DMS114 treated with DMSO at 0.1 percent for 48 hours (cell line): ENCODE results near the gene EHD4.

Experiments
- DNase-seq: peaks from one replicate; lab custom pipeline; 2025; ENCODE audit not compliant: unreplicated experiment; lab: John Stamatoyannopoulos, UW

The EHD4 gene

DNA sequence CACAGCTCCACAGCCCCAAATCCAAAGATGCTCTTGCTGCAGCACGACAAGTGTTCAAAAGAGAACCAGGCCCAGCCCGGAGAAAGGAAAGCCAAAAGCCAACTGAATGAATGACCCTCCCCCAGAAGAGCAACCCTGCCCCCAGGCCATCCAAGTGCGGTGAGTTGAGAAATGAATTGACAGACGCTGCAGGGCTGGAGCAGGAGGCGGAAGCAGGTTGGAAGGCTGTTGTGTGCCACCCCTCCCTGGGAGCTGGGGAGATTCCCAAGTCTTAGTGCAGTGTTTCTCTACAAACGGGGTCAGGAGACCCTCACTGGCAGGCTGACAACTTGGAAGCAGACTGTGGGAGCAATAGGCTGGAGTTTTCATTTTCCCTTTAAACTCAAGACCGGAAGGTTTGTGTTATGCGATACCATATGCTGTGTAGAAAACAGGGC lies 75.0 kb downstream of the EHD4 start:
- DNase-seq: no peak

GRCh38 chr15:41896566-41896965 lies 75.8 kb downstream of the EHD4 start:
- DNase-seq: no peak

DNA sequence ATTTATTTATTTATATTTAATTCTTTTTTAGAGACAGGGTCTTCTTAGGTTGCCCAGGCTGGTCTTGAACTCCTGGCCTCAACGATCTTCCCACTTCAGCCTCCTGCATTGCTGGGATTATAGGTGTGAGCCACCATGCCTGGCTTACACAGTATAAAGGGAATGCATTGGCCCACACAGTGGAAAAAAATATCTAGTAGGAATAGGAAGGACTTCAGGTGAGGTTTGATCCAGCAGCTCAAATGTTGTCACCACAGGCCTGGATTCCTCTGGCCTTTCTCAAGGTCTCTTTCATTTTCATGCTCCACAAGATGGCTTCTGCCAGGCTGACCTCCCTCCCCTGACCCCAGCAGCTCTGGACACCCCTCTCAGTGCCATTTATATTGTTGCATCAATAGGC lies 76.4 kb downstream of the EHD4 start:
- DNase-seq: no peak

GRCh38 chr15:41895491-41895890 lies 76.9 kb downstream of the EHD4 start:
- DNase-seq: no peak

- DNase-seq: no peak
Measured at GRCh38 chr15:41894791-41895463, 77.4 kb downstream of the EHD4 start.

DNA sequence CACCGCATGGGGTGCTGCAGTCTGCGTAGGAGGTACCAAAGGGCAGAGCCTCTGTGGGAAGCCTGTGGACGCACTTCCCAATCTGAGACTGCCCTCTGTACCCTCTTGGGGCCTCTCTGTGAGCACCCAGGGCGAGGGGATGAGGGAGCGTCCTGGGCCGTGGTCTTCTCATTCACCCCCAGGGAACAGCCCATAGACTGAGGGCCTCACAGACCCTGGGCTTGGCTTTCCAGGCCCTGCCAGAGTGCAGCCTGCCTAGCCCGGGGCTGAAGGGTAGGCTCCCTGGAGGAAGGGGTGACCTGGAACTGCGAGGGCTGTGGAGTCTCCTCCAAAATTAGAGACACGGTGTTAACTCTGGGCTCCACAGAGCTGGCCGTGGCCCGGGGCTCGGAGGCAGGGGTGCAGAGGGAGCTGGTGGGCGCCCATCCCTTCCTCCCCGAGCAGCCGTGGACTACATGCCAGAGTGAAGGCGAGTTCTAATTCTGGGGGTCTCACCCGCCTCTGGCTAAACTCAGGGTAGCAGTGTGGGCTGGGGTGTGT lies 78.0 kb downstream of the EHD4 start:
- DNase-seq: no peak

- DNase-seq: no peak
Measured at GRCh38 chr15:41893422-41894250, 78.7 kb downstream of the EHD4 start, which contains the start of gene SPTBN5. TSS of gene SPTBN5 (minus strand) at chr15:41894053. CDS start at chr15:41893497, 556 bp downstream.

- DNase-seq: no peak
Measured at GRCh38 chr15:41892621-41893421, 79.5 kb downstream of the EHD4 start.

DNA sequence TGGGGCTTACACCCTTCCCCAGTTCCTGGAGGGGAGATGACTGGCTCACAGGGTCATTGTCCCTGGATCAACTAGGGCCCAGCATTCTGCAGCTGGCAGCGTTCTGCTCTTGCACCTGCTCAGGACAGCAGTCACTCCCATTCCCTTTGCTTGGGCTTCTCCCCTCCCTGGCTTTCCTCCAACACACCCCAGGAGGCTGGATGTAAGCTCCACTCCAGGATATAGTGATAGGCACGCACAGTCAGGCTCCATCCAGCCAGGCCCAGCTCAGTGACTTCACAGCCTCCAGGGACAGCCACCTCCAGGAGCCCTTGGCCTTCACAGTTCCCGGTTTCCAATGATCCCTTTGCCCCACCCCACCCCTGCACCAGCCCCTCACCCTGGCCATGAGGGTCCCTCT lies 80.4 kb downstream of the EHD4 start:
- no peak for DNase-seq

DNA sequence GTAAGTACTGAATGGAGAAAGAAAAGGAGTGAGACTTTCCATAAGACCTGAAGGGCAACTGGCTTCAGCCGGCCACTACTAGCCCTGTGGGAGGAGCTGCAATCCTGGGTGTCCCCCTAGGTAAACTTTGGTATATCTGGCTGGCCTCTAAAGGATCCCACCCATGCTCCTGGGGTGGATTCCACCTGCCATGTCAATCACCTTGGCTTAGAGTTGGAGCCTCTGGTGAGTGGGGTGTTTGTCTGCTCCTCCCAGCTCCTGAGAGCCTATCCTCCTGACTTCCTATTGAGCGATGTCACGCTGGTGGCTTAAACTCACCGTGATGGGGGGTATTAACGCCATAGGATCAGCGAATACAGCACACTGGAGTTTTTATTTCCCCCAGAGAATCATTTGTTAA lies 81.1 kb downstream of the EHD4 start:
- DNase-seq: no peak

DNA sequence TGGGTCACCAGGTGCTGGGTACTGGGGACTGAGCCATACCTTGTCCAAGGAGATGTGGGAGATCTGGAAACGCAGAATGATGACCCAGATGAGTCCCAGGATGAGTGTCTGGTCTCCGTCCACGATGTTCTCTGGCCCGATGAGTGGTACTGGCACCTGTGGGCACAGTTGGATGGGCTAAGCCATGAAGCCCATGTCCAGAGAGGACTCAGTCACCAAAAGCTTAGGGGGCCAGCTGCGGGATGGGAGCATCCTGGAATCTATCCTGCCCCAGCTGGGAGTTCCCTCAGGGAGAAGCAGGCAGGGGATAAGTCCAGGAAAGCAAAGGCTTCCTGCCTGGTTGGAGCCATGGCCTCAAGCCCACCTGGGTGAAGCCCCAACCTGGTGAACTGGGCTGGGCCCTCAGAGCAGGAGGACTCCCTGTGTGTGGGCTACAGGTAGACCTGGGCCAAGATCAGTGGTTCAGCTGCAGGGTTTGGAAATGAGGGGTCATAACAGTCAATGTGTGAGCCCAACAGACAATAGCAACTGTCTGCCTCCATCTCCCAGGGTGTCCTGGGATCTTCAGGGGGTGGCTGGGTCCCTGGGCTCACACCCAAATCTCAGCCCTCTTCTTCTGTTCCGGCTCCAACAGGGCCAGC lies 82.2 kb downstream of the EHD4 start:
- DNase-seq: no peak

GRCh38 chr15:41888662-41889253 lies 83.6 kb downstream of the EHD4 start:
- no peak for DNase-seq

DNA sequence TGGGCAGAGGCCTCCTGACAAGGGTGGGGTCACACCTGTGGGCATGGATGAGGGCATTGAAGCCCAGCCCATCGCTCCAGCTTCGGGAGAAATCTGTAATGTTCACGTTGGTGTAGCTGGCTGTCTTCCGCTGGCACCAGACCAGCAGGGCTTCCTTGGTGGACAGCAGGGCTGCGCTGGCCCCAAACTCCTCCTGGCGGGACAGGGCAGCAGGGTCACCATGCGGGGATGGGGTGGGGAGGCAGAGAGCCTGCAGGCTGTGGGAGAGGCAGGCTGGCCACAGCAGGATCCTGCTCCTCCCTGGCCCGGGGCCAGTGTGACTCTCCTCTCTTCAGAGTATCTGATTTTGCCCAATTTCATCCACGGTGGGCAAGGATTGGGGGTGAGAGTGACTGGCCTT lies 84.5 kb downstream of the EHD4 start:
- no peak for DNase-seq

DNA sequence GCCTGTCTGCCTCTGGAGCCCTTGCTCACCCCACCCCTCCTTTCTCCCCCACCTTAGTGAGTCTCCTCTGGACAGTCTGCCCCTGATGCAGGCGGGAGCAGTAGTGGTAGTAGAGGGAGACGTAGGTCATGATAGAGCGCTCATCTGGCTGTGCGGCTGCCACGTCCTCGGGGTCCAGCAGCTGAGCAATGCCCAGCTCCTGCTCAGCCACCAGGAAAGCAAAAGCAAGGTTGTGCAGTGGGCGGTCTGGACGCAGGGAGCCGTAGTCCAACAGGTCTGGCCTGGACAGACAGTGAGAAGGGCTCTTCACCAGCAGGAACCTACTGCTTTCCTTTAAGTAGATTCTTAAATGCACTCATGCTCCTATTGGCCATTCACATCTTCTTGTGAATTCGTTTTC lies 85.2 kb downstream of the EHD4 start:
- DNase-seq: no peak

GRCh38 chr15:41886741-41887140 lies 85.6 kb downstream of the EHD4 start:
- DNase-seq: no peak

- no peak for DNase-seq
Measured at GRCh38 chr15:41885841-41886240, 86.5 kb downstream of the EHD4 start.

DNA sequence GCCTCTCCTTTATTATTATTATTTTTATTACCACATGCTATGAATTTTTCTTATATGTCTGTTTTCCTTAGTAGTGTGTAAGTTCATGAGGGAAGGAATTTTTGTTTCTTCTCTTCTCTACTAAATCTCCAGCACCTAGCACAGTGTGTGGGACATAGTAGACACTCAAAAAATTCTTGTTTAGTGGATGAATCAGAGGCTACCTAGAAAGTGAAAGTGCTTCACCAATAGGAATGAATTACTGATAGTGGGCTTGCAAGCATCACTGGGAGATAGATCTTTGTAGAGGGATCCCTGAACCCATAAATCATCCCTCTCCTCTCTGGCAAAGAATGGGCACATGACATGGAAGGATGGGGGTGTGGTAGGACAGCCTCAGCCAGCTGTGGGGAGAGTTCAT lies 87.0 kb downstream of the EHD4 start:
- DNase-seq: no peak

GRCh38 chr15:41884458-41884857 lies 87.9 kb downstream of the EHD4 start:
- DNase-seq: no peak

DNA sequence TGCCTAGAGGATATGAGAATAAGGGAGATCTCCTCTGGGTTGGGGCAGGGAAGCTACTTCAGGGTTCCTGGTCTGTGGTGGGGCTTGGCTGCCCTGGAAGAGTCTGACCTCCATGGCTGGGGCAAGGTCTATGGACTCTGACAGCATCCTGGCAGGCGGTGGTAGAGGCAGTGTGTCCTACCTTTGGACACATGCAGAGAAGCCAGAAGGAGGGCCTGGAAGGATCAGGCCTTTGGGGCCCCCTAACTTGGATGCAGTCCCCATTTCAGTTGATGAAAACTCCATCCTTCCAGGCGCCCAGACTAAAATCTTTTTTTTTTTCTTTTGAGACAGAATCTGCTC lies 88.9 kb downstream of the EHD4 start:
- DNase-seq: no peak

DNA sequence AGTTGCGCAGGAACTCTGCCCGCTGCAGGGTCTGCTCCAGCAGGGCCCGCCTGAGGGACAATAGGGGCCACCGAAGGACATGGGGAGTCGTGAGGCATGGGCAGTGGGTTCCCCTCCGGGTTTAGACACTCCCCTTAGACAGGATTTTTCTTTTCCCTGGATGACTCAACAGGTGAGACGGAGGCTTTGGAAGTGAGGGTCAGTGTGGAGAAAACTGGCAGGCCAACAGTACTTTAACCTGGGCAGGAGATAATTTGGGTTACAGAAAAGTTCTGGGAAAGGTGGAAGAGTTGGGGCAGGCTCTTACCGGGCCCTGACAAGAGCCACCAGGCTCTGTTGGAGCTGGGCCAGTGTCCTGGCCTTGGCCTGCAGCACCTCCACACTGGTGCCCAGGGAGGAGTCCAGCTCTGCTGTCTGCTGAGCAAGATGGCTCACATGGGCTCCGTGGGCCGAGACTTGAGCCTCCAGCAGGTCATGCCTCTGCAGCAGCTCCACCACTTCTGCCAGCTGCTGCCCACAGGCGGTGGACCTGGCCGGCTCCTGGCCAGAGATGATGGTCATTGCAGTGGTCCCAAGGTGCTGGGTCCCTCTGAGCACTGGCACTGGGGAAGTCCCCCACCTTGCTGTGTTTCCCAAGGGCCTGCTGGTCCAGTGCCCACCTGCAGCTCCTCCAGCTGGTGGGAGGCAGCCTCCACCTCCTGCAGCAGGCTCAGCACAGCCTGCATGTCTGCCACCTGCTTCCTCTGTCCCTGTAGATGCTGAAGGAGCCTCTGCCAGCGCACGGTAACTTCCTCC lies 89.5 kb downstream of the EHD4 start:
- DNase-seq: no peak
